Activated CD4-positive, alpha-beta memory T cell treated with anti-CD3 and anti-CD28 coated beads for 36 hours (primary cell): Measurements from ENCODE around the gene MANEAL. TPM values are rescaled to one million over a fixed set of nuclear protein-coding genes. Genes with fewer than 3 reads are reported as not detected.
"Not testable (repeated sequence)": the region's sequence is repeated elsewhere in the genome, so short reads cannot be mapped to it uniquely, and the experiment has no call there.

Source experiments
- CTCF ChIA-PET: fragments of 350-600 bp; sonication (Branson Sonifier 250); formaldehyde crosslinking; loops from one replicate; lab custom pipeline; 2021; ENCODE audit warnings: antibody characterized with exemption, inconsistent platforms; lab: Charles Lee
- POLR2A ChIA-PET: fragments of 350-600 bp; sonication (Branson Sonifier 250); formaldehyde crosslinking; loops from one replicate; lab custom pipeline; 2021; ENCODE audit warnings: antibody characterized with exemption; lab: Charles Lee
- DNase-seq: peaks from one replicate; pipeline ENCODE4 v3.0.0-alpha.2; 2020
- H3K27ac Mint-ChIP-seq: one replicate; pipeline ENCODE4 v1.8.0; 2021; ENCODE audit warnings: mixed read lengths
- H3K27me3 Mint-ChIP-seq: one replicate; pipeline ENCODE4 v1.8.0; 2021; ENCODE audit warnings: mixed read lengths
- H3K36me3 Mint-ChIP-seq: one replicate; pipeline ENCODE4 v1.8.0; 2021; ENCODE audit warnings: mixed read lengths
- H3K4me1 Mint-ChIP-seq: one replicate; pipeline ENCODE4 v1.8.0; 2021; ENCODE audit warnings: low read depth, mixed read lengths
- H3K4me3 Mint-ChIP-seq: one replicate; pipeline ENCODE4 v1.8.0; 2021; ENCODE audit warnings: mild to moderate bottlenecking, mixed read lengths
- H3K9me3 Mint-ChIP-seq: one replicate; pipeline ENCODE4 v1.8.0; 2021; ENCODE audit warnings: mixed read lengths
- intact Hi-C: fragments of 100-400 bp; cut with micrococcal nuclease; formaldehyde crosslinking; loops from one replicate; pipeline ENCODE4 v1.15.1; 2023
- total RNA-seq, 2 experiments: library from RNA; stranded (reverse); gene quantifications; one replicate each; pipeline ENCODE4 v1.2.3, GENCODE V29; 2021

Gene MANEAL
- total RNA-seq, 2 experiments from 2014 or later = 1.5 TPM

DNA sequence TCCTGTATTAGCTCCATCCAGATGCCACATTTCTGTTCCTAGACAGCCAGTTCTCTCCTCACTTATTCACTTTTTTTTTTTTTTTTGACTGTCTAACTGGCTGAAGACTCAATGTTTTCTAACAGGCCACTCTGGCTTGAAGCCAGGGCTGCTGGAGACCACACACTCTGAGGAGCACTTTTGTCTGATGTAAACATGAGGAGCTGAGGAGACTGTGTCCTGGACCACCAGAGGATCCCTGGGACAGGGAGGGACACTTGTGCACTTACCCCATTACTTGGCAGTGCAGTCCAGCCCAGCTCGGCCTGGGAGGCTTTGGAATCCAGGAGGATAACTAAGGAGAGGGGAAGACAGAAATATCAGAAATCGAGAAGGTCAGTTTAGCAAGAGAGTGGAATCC is 31.1 kb upstream of the MANEAL start:
- H3K36me3 Mint-ChIP-seq = no peaks in the 10 kb centered on the region
- H3K4me1 Mint-ChIP-seq = peaks cover 19% of the 10 kb centered on the region
- intact Hi-C loops = no loop called here
- ChIA-PET POLR2A (no interaction called here), CTCF (interaction anchor here (0.7 to 1.2 kb wide), 2 partner anchors 60 to 97 kb away, joined by 3 to 4 read pairs; no protein-coding TSS in a partner anchor)
- peaks cover 53% of the 10 kb centered on the region for H3K27me3 Mint-ChIP-seq
- no peak for DNase-seq
- no peaks in the 10 kb centered on the region for H3K9me3 Mint-ChIP-seq
- no peak overlapping the region for H3K4me3 Mint-ChIP-seq
- no peak overlapping the region for H3K27ac Mint-ChIP-seq

DNA sequence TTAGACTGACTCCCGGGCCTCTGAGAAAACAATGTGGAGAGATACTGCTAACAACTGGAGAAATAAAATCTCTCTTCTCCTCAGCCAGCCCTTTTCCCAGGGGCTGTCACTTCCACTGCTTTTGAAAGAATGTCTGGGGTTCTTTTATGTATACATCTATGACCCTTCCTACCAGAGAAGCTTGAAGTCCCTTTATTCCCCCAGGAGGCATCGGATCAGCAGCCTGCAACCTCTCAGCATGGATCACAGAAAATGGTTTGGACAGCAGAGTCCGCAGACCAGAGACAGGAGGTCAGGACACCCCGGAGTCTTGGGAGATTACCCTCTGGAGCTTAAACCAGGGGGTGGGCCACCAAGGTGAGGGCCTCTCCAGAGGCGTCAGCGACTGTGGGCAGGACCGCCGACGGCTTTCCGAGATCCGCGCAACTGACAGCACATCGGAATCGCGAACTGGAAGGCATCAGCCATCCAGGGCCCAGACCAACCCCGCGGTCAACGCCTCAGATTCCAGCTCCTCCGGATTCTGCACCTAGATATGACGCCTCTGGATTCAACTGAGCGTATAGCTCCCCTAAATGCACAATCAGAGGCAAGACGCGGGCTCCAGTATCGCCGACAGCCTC is 29.7 kb upstream of the MANEAL start:
- CTCF ChIA-PET = interaction anchor here (1.0 kb wide), 1 partner anchor 22 kb away, joined by 3 read pairs; no protein-coding TSS in a partner anchor
- intact Hi-C loops = no loop called here
- Mint-ChIP-seq H3K27me3 (peaks cover 61% of the 10 kb centered on the region), H3K4me1 (peaks cover 19% of the 10 kb centered on the region), H3K27ac (no peak overlapping the region), H3K36me3 (no peaks in the 10 kb centered on the region), H3K9me3 (no peaks in the 10 kb centered on the region), H3K4me3 (no peak overlapping the region)
- no peak for DNase-seq
- POLR2A ChIA-PET = no interaction called here

DNA sequence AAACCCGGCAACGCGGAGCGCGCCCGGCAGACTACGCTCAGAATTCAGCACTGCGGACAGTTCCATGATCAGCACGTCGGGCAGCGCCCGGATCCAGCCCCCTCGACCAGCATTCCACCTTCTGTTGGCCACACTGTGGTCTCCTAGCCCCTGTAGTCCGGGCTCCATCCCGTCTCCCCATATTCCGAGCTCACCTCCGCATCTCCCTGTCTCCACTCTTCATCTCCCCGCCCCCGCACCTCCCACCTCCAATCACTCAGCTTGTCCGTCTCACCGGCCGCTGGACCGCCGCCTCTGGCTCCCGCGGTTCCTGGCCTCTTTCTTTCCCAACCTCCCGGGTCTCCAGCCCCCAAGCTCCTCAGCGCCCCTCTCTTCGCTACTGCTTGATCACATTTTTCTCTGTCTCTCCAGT is 29.2 kb upstream of the MANEAL start:
- Mint-ChIP-seq H3K27ac (no peak overlapping the region), H3K27me3 (peaks cover 64% of the 10 kb centered on the region), H3K9me3 (no peaks in the 10 kb centered on the region), H3K4me1 (peaks cover 19% of the 10 kb centered on the region), H3K36me3 (no peaks in the 10 kb centered on the region), H3K4me3 (no peak overlapping the region)
- intact Hi-C loops = no loop called here
- ChIA-PET CTCF (interaction anchor here (0.9 kb wide), 1 partner anchor 9 kb away, joined by 4 read pairs; no protein-coding TSS in a partner anchor), POLR2A (no interaction called here)
- peak; percentile 66 for DNase-seq

DNA sequence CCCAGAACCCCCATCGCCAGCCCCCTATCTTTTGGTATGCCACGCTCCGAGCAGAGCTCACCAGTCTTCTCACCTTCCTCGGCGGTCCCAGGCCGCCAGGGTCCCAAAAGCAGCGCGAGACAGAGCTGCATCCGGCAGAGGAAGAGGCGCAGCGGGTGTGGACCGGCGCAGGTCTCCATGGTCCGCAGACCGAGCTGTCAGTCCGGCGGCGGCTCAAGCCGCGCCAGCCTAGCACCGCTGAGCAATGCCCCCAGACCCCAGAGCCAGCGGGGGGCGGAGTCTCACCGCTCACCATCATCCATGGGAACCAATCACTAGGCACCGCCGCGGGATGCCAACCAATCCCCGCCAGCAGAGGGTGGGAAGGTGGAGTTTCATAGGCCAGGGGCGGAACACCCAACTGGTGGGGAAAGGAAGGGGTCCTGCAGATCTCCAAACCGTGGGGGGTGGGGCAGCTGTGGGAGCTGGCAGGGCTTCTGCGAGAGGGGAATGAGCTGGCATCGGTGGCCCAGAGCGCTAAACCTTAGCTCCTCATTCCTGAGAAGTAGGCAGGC is 28.7 kb upstream of the MANEAL start, which contains the start of gene EPHA10:
TSS of gene EPHA10 (minus strand) at position 233 of the 554 bp plus-strand sequence. CDS start at position 179, 54 bp downstream.
- no peak within 1 kb of the TSS for H3K27ac Mint-ChIP-seq
- DNase-seq = no peak
- intact Hi-C loops = no loop called here
- peaks cover 66% of the 10 kb centered on the region for H3K27me3 Mint-ChIP-seq
- no peaks in the 10 kb centered on the region for H3K9me3 Mint-ChIP-seq
- no peaks in the 10 kb centered on the region for H3K36me3 Mint-ChIP-seq
- peaks cover 19% of the 10 kb centered on the region for H3K4me1 Mint-ChIP-seq
- POLR2A ChIA-PET = interaction anchor here (0.6 kb wide), 1 partner anchor 840 kb away, joined by 3 read pairs; no protein-coding TSS in a partner anchor
- CTCF ChIA-PET = interaction anchor here (0.9 to 1.3 kb wide), 3 partner anchors 9 to 250 kb away, joined by 3 to 4 read pairs (median 3); partner anchors contain the start of gene MEAF6
- no peak within 1 kb of the TSS for H3K4me3 Mint-ChIP-seq

DNA sequence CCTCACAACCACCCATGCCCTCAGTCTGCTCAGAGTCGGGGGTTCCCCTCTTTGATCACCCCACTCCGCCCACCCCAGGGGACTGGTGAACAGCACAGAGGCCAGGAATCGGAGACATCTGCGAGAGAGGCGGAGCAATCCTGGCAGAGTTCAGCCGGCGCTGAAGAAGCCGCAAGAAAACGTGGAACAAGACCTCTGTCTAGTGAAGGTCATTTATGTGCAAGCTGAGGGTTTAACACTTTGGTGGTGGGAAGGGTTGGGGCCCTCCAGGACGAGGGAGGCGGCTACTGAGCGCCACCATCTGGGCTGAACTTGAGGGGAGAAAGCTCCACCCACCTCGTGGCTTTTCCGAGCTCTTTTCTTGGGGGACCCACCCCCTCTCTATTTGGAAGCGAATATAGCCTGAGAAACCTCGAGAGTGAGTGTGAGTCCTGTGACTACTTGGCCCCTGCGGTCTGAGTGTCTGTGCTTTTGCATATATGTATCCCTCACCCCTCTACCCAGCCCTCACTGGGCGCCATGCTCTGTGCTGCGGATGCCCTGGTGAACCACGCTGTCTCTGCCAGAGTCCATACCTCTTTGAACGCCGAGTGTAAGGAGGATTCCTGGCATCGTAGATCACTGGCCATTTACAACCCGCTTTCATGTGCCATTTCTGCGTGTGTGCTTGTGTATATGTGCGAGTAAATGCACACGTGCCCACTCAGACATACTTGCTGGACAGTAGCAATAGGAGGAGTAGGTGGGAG is 27.6 kb upstream of the MANEAL start:
- ChIA-PET POLR2A (no interaction called here), CTCF (interaction anchor here (0.7 to 1.3 kb wide), 5 partner anchors 11 to 251 kb away, joined by 3 read pairs; partner anchors contain the start of gene MEAF6)
- peak; percentile 58 for DNase-seq
- Mint-ChIP-seq H3K4me3 (no peak overlapping the region), H3K36me3 (no peaks in the 10 kb centered on the region), H3K4me1 (peaks cover 19% of the 10 kb centered on the region), H3K9me3 (no peaks in the 10 kb centered on the region), H3K27me3 (peaks cover 72% of the 10 kb centered on the region), H3K27ac (no peak overlapping the region)
- intact Hi-C loops = no loop called here

DNA sequence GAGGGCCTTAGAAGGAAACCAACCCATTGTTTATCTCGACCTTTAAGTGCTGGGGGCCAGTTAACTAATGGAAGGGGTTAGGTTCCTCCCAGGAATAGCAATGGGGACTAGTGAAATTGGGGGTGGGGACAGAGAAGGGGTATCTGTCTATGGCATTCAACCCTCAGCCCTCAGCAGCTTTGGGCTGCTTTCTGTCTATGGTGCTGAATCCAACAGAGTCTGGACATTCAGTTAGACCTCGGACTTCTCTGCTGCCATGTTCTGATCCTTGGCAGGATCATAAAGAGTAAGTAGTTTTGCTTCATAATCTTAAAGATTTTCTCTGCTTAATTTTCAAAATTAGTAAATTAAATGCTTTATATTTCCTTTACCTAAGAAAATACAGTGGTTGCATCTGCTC is 26.2 kb upstream of the MANEAL start:
- Mint-ChIP-seq H3K4me1 (peaks cover 19% of the 10 kb centered on the region), H3K27ac (no peak overlapping the region), H3K27me3 (peaks cover 62% of the 10 kb centered on the region), H3K9me3 (no peaks in the 10 kb centered on the region), H3K4me3 (no peak overlapping the region), H3K36me3 (no peaks in the 10 kb centered on the region)
- no peak for DNase-seq
- intact Hi-C loops = no loop called here
- ChIA-PET CTCF (no interaction called here), POLR2A (no interaction called here)

DNA sequence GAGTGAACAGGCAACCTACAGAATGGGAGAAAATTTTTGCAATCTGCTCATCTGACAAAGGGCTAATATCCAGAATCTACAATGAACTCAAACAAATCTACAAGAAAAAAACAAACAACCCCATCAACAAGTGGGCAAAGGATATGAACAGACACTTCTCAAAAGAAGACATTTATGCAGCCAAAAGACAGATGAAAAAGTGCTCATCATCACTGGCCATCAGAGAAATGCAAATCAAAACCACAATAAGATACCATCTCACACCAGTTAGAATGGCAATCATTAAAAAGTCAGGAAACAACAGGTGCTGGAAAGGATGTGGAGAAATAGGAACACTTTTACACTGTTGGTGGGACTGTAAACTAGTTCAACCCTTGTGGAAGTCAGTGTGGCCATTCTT is 22.2 kb upstream of the MANEAL start:
- H3K36me3 Mint-ChIP-seq, DNase-seq, H3K27ac Mint-ChIP-seq, intact Hi-C loops, POLR2A ChIA-PET, H3K4me1 Mint-ChIP-seq, H3K4me3 Mint-ChIP-seq, H3K9me3 Mint-ChIP-seq: not testable (repeated sequence)
- peaks cover 32% of the 10 kb centered on the region for H3K27me3 Mint-ChIP-seq
- CTCF ChIA-PET = interaction anchor here (1.5 kb wide), 1 partner anchor 80 kb away, joined by 4 read pairs; the partner anchor contains the start of gene CDCA8

DNA sequence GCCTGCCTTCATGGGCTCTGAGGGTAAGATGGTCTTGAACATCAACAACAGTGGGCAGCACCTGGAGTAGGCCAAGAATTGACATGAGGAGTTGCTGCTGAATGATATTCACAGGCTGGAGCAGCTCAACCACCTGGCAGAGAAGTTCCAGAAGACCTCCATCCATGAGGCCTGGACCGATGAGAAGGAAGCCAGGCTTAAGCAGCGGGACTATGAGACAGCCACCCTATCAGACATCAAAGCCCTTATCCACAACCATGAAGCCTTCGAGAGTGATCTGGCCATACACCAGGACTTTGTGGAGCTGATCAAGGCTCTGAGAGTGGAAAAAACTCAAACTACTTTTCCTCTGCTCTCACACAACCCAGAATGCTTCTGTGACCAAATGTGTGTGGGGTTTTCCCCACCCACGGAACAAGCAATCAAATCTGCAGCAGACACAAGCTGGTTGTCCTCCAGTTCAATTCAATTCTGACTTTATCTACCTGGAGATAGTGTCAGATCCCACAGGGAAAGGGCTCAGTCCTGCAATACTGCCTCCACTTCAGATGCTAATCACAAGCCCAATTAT is 16.6 kb upstream of the MANEAL start:
- intact Hi-C loops = no loop called here
- H3K27me3 Mint-ChIP-seq = peaks cover 7% of the 10 kb centered on the region
- no peak overlapping the region for H3K4me3 Mint-ChIP-seq
- CTCF ChIA-PET = interaction anchor here (0.9 kb wide), 1 partner anchor 76 kb away, joined by 3 read pairs; no protein-coding TSS in a partner anchor
- DNase-seq = peak; percentile 44
- H3K9me3 Mint-ChIP-seq = no peaks in the 10 kb centered on the region
- no peaks in the 10 kb centered on the region for H3K36me3 Mint-ChIP-seq
- POLR2A ChIA-PET = interaction anchor here (1.2 kb wide), 1 partner anchor 22 kb away, joined by 3 read pairs; no protein-coding TSS in a partner anchor
- no peak overlapping the region for H3K27ac Mint-ChIP-seq
- peaks cover 10% of the 10 kb centered on the region for H3K4me1 Mint-ChIP-seq

DNA sequence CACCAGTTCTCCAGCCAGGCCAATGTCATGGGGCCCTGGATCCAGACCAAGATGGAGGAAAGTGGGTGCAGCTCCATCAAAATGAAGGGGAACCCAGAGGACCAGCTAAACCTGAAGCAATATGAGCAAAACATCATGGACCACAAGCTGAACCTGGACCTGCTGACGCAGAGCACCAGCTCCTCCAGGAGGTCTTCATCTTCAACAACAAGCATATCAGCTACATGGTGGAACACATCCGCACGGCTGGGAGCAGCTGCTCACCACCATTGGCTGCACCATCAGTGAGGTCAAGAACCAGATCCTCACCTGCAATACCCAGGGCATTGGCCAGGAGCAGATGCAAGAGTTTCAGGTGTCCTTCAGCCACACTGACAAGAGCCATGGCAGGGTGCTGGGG is 15.0 kb upstream of the MANEAL start:
- Mint-ChIP-seq H3K4me1 (peaks cover 10% of the 10 kb centered on the region), H3K36me3 (no peaks in the 10 kb centered on the region), H3K9me3 (no peaks in the 10 kb centered on the region), H3K4me3 (no peak overlapping the region), H3K27me3 (peaks cover 4% of the 10 kb centered on the region), H3K27ac (no peak overlapping the region)
- CTCF ChIA-PET = interaction anchor here (0.9 kb wide), 1 partner anchor 176 kb away, joined by 3 read pairs; no protein-coding TSS in a partner anchor
- DNase-seq = no peak
- POLR2A ChIA-PET = interaction anchor here (0.6 kb wide), 1 partner anchor 72 kb away, joined by 3 read pairs; no protein-coding TSS in a partner anchor
- intact Hi-C loops = no loop called here

DNA sequence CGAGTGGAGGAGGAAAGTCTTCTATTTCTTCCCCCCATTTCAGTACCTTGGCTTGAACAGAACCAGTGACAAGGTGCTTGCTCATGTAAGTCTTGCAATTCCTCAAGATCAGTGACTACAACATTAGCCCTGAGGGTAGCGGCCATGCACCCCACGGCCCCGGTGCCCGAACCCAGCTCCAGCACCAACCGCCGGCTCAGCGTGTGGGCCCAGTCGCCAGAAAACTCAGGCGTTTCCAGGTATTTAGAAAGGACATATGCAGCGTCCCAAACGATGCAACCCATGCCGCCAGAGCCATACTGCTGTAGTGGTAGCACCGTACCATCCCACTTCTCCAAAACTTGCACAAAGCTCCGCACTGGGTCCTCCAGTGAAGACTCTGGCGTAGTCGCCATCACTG is 11.2 kb upstream of the MANEAL start:
- CTCF ChIA-PET = no interaction called here
- H3K36me3 Mint-ChIP-seq = no peaks in the 10 kb centered on the region
- POLR2A ChIA-PET = no interaction called here

DNA sequence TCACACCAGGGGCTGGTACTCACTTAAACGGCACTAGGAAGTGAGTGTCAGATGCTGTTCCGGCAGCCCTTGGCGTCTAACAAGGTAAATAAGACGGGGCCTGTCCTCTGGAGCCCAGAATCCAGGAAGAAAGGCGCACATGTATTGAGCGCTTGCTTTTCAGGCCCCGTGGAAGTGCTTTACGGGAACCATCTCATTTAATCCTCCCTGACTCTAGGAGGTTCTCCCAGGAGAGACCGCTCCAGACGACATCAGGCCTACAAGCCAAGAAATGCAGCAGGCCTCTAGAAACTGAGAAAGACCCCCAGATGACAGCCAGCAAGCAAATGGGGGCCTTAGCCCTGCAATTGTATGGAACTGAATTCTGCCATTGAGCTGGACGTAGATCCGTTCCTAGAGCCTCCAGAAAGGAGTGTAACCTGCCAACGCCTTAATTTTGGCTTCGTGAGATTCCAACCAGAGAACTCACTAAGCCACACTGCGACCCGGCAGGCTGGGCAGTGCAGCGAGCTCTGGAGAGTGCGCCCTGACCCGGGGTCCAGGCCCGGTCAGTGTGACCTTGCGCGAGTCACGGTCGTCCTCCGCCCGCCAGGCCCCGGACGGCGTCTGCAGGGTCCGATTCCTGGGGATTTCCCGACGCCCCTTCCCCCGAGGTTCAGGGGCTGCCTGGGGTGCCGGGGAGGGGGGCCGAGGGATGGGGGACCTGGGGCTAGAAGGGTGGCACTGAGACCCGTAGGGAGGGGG is 532 bp upstream of the MANEAL start:
- no peaks in the 10 kb centered on the region for H3K9me3 Mint-ChIP-seq
- peaks cover 19% of the 10 kb centered on the region for H3K4me1 Mint-ChIP-seq
- no peaks in the 10 kb centered on the region for H3K36me3 Mint-ChIP-seq
- POLR2A ChIA-PET = no interaction called here
- intact Hi-C loops = no loop called here
- peaks cover 26% of the 10 kb centered on the region for H3K27me3 Mint-ChIP-seq
- DNase-seq = no peak
- H3K27ac Mint-ChIP-seq = no peak overlapping the region
- H3K4me3 Mint-ChIP-seq = no peak overlapping the region
- CTCF ChIA-PET = no interaction called here

More for the DNA sequence above, 11.2 kb upstream of the MANEAL start:
- Mint-ChIP-seq H3K4me3 (no peak overlapping the region), H3K4me1 (peaks cover under 1% of the 10 kb centered on the region), H3K27ac (no peak overlapping the region), H3K9me3 (no peaks in the 10 kb centered on the region), H3K27me3 (peaks cover 11% of the 10 kb centered on the region)
- DNase-seq = no peak
- intact Hi-C loops = no loop called here
